CD4-positive, alpha-beta T cell treated with Interleukin-1 beta for 1 hour (primary cell): ENCODE measurements around the gene CLCNKB.
A peak's percentile ranks its signal among the peaks of the same experiment; 100 is the strongest.
"Not testable (repeated sequence)": the region's sequence is repeated elsewhere in the genome, so short reads cannot be mapped to it uniquely, and the experiment has no call there.

Experiments
- DNase-seq, 2 donors: peaks; one replicate each; pipeline ENCODE4 v3.0.0-alpha.2; 2020 to 2022

The CLCNKB gene

GRCh38 chr1:16015960-16016901 is 27.4 kb upstream of the CLCNKB start:
- no peak for DNase-seq

GRCh38 chr1:16017076-16017460 is 26.5 kb upstream of the CLCNKB start:
- DNase-seq: no peak

- no peak for DNase-seq
These were observed 25.9 kb upstream of the CLCNKB start, which contains the start of gene HSPB7 for GRCh38 chr1:16017461-16018303. Gene HSPB7, minus strand, starts transcription at chr1:16018043. Its CDS starts 80 bp downstream, at chr1:16017963.

DNA sequence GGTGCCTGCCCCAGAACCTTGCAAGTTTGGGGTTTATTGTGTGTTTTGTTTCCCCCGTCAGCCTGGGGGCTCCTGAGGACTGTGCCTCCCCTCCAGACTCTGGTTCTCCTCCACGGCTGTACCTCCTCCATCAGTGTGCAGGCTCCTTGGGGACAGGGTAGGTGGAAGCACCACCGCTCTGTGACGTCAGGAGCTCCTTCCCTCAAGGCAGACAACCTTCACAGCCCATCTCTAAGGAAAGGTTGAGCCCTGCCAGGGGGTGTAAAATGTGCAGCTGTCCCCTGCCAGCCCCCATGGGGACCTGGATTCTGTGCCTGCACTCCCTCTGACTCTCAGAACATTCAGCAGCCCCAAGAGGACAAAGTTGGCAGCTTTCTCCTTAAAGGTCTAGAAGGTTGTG is 25.3 kb upstream of the CLCNKB start:
- DNase-seq: no peak

DNA sequence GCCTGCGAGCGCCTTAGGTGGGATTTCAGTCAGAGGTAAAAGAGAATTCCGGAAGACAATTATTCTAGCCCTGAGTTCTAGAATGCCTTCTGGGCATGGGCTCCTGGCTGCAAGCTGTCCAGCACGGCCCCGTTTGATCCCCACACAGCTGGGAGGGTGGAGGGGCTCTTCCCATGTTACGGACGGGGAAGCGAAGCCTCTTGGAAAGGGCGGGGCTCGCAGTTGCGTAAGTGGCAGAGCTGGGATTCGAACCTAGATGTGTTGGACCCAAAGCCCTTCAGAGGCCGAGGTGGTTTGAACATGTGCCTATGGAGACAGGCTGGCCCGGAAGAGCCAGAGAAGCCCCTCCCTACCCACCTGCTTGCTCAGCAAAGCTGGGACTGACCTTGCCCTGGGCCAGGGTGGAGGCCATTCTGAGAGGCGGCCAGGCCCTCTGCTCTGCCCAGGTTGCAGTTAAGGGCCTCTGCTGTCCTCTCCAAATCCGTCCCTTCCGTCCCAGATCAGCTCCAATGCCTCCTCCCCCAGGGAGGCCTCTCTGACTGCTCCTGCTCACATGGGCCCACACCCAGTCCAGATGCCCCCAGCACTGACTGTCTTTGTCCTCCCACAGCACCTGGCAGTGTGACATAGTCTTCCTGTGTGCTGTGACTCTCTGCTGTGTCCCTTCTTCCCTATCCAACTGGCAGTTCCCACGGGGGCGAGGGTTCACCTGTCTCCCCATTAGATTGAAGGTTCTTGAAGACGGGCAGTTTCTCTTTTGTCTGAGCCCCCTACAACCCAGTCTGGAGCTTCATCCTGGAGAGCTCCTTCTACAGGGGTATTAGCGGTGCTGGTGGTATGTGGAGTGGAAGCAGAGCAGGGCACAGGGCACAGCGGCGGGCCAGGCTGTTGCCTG is 24.6 kb upstream of the CLCNKB start:
- DNase-seq: no peak

GRCh38 chr1:16019644-16020277 is 23.8 kb upstream of the CLCNKB start:
- DNase-seq: no peak

DNA sequence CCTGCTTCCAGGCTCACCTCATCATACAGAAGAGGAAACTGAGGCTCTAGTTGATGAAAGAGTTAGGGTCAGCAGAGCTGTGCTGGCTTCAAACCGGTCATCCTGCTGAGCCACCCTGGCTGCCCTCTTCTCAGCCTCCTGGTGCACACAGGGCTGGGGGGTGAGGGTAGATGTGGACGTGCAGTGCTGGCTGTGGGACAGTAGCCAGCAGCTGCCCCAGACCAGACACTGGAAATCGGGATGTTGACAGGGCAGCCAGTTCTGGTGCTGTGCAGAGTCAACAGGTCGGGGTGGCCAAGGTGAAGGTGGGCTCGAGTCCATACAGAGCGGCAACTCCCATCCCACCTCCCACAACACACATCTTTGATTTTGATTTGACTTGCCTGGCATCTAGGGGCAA is 23.3 kb upstream of the CLCNKB start:
- DNase-seq: no peak

- not testable (repeated sequence) for DNase-seq
These were observed 22.7 kb upstream of the CLCNKB start for GRCh38 chr1:16020878-16021277.

GRCh38 chr1:16021681-16022080 is 21.9 kb upstream of the CLCNKB start, which contains the start of gene CLCNKA:
Gene CLCNKA, plus strand, starts transcription at chr1:16022036. Its CDS starts 584 bp downstream, at chr1:16022620.
- no peak for DNase-seq

GRCh38 chr1:16022393-16022792 is 21.2 kb upstream of the CLCNKB start:
- no peak for DNase-seq

DNA sequence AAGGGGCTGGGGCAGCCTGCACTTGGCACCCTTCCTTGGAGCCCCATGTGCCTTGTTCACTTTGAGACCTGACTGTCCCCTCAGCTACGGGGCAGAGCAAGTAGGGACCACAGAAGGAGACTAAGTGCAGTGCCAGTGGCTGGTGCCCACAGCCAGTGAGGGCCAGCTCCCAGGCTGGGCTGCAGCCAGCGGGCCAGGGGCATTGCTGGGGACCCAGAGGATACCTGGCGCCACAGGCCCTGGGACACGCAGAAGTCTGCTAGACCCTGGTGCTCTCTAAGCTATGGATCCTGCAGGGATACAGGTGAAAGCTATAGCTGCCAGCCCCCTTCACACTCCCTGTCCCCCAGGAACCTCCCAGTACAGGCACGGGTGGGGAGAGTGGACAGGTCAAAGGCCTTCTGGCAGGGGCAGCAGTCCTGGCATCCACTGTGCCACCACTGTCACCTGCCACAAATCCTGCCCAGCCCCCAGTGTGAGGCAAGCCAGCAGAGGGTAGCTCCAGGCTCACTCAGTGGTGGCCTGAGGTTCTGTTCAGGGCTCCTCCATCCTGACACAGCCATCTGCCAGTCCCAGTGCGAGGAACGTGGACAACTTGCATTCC is 20.4 kb upstream of the CLCNKB start:
- DNase-seq: no peak

DNA sequence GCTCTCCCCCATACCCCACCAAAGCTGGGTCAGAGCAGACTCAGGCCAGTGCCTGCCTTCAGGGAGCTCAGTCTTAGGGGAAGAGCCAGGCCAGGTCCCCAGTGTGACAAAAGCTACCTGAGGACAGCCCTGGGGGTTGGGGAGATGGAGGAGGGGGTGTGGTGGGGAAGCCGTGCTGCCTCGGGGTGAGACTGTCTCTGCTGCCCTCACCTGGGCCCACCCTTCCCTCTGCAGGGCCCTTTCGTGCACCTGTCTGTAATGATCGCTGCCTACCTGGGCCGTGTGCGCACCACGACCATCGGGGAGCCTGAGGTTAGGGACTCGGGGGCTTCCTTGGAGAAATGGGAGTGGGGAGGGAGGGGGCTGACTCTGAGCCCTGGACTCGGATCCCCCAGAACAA is 17.3 kb upstream of the CLCNKB start:
- DNase-seq: not testable (repeated sequence)

- peak; percentile 13 to 21 for DNase-seq
These were observed 16.7 kb upstream of the CLCNKB start for GRCh38 chr1:16026723-16027484.

GRCh38 chr1:16028237-16029002 is 15.2 kb upstream of the CLCNKB start:
- DNase-seq: no peak

GRCh38 chr1:16029003-16029268 is 14.6 kb upstream of the CLCNKB start:
- DNase-seq: not testable (repeated sequence)

DNA sequence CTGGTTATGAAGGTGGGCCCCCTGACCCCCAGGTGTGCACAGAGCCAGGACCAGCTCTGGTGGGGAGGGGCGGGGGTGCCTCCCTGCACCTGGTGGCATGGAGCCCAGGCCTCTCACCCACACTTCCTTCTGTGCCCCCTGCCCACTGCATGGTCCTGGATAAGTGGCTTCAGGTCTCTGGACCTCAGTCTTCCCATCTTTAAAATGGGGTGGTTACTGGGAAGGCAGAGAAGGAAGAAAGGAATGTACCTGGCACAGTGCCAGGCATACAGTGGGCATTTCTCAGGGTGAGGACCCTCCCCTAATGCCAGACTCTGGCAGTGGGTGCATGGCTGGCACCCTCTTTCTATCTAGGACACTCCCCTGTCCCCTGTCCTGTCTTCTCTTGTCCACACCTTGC is 14.3 kb upstream of the CLCNKB start:
- DNase-seq: no peak

GRCh38 chr1:16031551-16031950 is 12.0 kb upstream of the CLCNKB start:
- no peak for DNase-seq

GRCh38 chr1:16032388-16033102 is 11.0 kb upstream of the CLCNKB start:
- DNase-seq: peak; percentile 37 to 60

- not testable (repeated sequence) for DNase-seq
These were observed 10.4 kb upstream of the CLCNKB start for GRCh38 chr1:16033103-16033632.
